B cell (primary cell): Measurements from ENCODE around the gene PCBP3. TPM values are rescaled to one million over a fixed set of nuclear protein-coding genes. Genes with fewer than 3 reads are reported as not detected.

Experiments used
- ATAC-seq: fragments of 200-7000 bp; cut with Tn5 transposase; one replicate; pipeline ENCODE4 v1.10.0; 2021; ENCODE audit warnings: low read depth, mild to moderate bottlenecking, moderate number of reproducible peaks, moderate library complexity
- CTCF ChIA-PET: fragments of 350-600 bp; sonication (Branson Sonifier 250); formaldehyde crosslinking; loops from one replicate; lab custom pipeline; 2021; ENCODE audit warnings: antibody characterized with exemption, inconsistent platforms; lab: Charles Lee
- POLR2A ChIA-PET: fragments of 350-600 bp; sonication (Branson Sonifier 250); formaldehyde crosslinking; loops from one replicate; lab custom pipeline; 2021; ENCODE audit warnings: antibody characterized with exemption; lab: Charles Lee
- DNase-seq: peaks from one replicate; pipeline ENCODE4 v3.0.0; 2013
- H2AFZ ChIP-seq: 2 replicates; pipeline ENCODE4 v1.6.1; 2012; ENCODE audit warnings: mild to moderate bottlenecking, low read depth, low read length; ENCODE audit not compliant: insufficient read depth, poor library complexity, severe bottlenecking
- H3K27ac ChIP-seq, 2 donors: 1 replicate in 1 of 2; 2 replicates in 1 of 2; pipeline ENCODE4 v1.5.1; 2012 to 2013; ENCODE audit warnings: low read length in 2 of 2, mild to moderate bottlenecking in 2 of 2, moderate library complexity in 1 of 2
- H3K27me3 ChIP-seq, 4 experiments: fragments of 200-600 bp in 1 of 4; sonication (generic) in 1 of 4; replicated peaks in 1 of 4; 1 replicate in 2 of 4; 2 replicates in 2 of 4; pipeline versions ENCODE4 v1.6.1 to v1.7.0; 2013 to 2016; ENCODE audit warnings: low read length in 3 of 4, mild to moderate bottlenecking in 2 of 4, mixed read lengths in 1 of 4, moderate library complexity in 1 of 4; ENCODE audit not compliant: insufficient read depth in 4 of 4, control insufficient read depth in 3 of 4; ENCODE audit errors: control extremely low read depth in 1 of 4
- H3K36me3 ChIP-seq, 2 experiments: replicated peaks in 1 of 2; 1 replicate in 1 of 2; 2 replicates in 1 of 2; pipeline versions ENCODE4 v1.6.1 to v1.7.1; 2013; ENCODE audit warnings: low read length in 1 of 2; ENCODE audit not compliant: insufficient read depth in 2 of 2, control insufficient read depth in 1 of 2; ENCODE audit errors: control extremely low read depth in 1 of 2, extremely low read depth in 1 of 2
- H3K4me1 ChIP-seq, 2 donors: fragments of 200-600 bp in 1 of 2; sonication (generic) in 1 of 2; 1 replicate in 1 of 2; 2 replicates in 1 of 2; pipeline versions ENCODE4 v1.5.1 to v1.6.1; 2013 to 2017; ENCODE audit warnings: low read length in 2 of 2; ENCODE audit not compliant: control insufficient read depth in 2 of 2, insufficient read depth in 2 of 2
- H3K4me2 ChIP-seq: replicated peaks from 2 replicates; pipeline ENCODE3; 2012; ENCODE audit warnings: mild to moderate bottlenecking, low read depth, low read length; ENCODE audit not compliant: poor library complexity, severe bottlenecking
- H3K4me3 ChIP-seq, 5 experiments: fragments of 200-600 bp in 1 of 5; sonication (generic) in 1 of 5; 1 replicate in 3 of 5; 2 replicates in 2 of 5; pipeline versions ENCODE4 v1.5.1 to v1.7.0; 2011 to 2016; ENCODE audit warnings: low read length in 4 of 5, mild to moderate bottlenecking in 4 of 5, low read depth in 2 of 5, control low read depth in 1 of 5, moderate library complexity in 1 of 5; ENCODE audit not compliant: insufficient read depth in 1 of 5; ENCODE audit errors: control extremely low read depth in 1 of 5, extremely low read depth in 1 of 5
- H3K79me2 ChIP-seq: fragments of 200-600 bp; sonication (generic); one replicate; pipeline ENCODE4 v1.6.0; 2016; ENCODE audit warnings: low read length; ENCODE audit not compliant: control insufficient read depth, insufficient read depth
- H3K9ac ChIP-seq: fragments of 200-600 bp; sonication (generic); 2 replicates; pipeline ENCODE4 v1.6.1; 2017; ENCODE audit warnings: mild to moderate bottlenecking, low read length, moderate library complexity
- H3K9me3 ChIP-seq, 3 donors: one replicate each; pipeline versions ENCODE4 v1.6.1 to v1.7.1; 2013; ENCODE audit warnings: low read length in 2 of 3; ENCODE audit not compliant: control insufficient read depth in 2 of 3, insufficient read depth in 1 of 3; ENCODE audit errors: control extremely low read depth in 1 of 3
- H4K20me1 ChIP-seq: 2 replicates; pipeline ENCODE4 v1.6.0; 2012; ENCODE audit warnings: mild to moderate bottlenecking, low read length; ENCODE audit not compliant: insufficient read depth, control insufficient read depth, poor library complexity, severe bottlenecking
- H3K27ac Mint-ChIP-seq: one replicate; pipeline ENCODE4 v1.8.0; 2021; ENCODE audit warnings: mixed read lengths
- H3K27me3 Mint-ChIP-seq: one replicate; pipeline ENCODE4 v1.8.0; 2021; ENCODE audit warnings: mixed read lengths
- H3K4me1 Mint-ChIP-seq: one replicate; pipeline ENCODE4 v1.8.0; 2021; ENCODE audit warnings: mixed read lengths
- H3K4me3 Mint-ChIP-seq: one replicate; pipeline ENCODE4 v1.8.0; 2021; ENCODE audit warnings: mixed read lengths
- H3K9me3 Mint-ChIP-seq: one replicate; pipeline ENCODE4 v1.8.0; 2022; ENCODE audit warnings: mixed read lengths; ENCODE audit not compliant: insufficient read depth
- CTCF ChIP-seq: fragments of 200-600 bp; IDR thresholded peaks from one replicate; pipeline ENCODE4 v1.8.0; 2022; ENCODE audit warnings: antibody characterized with exemption, mild to moderate bottlenecking
- EZH2 ChIP-seq: IDR thresholded peaks from 2 replicates; pipeline ENCODE4 v1.6.1; 2012; ENCODE audit warnings: borderline replicate concordance, low read depth, mild to moderate bottlenecking, moderate library complexity, low read length; ENCODE audit not compliant: insufficient read depth, poor library complexity, severe bottlenecking
- WGBS: methylation state at CpG from one replicate; pipeline ENCODE4 v1.1.5; 2013; ENCODE audit warnings: missing lambda C conversion rate; ENCODE audit not compliant: insufficient coverage; 5-methylcytosine and 5-hydroxymethylcytosine counted together
- intact Hi-C: fragments of 100-400 bp; cut with micrococcal nuclease; formaldehyde crosslinking; loops from one replicate; pipeline ENCODE4 v1.10.0; 2022
- polyA plus RNA-seq: library from polyadenylated mRNA; depleted of rRNA; stranded (reverse); fragments of >200 nt; gene quantifications from 2 replicates; pipeline ENCODE4 v1.2.3, GENCODE V29; 2012
- total RNA-seq, 2 donors: library from RNA; stranded (reverse); fragments of 120-200 nt in 1 of 2; gene quantifications; 1 replicate in 1 of 2; 2 replicates in 1 of 2; pipeline versions ENCODE4 v1.2.3 to v1.2.4, GENCODE V29; 2013 to 2022

The PCBP3 gene
- total and polyA plus RNA-seq, 2 donors (not counting 1 experiment from before 2014, with no cell fraction given), result 0.45 to 2.7 TPM

- peaks cover 8% of the 10 kb centered on the region for H3K4me1 Mint-ChIP-seq
- no peak overlapping the region for H3K27ac Mint-ChIP-seq
- CTCF ChIA-PET, result no interaction called here
- no peaks in the 10 kb centered on the region for H3K27me3 ChIP-seq
- no peak overlapping the region for H3K4me2 ChIP-seq
- no peak overlapping the region for H3K4me3 ChIP-seq
- no peaks in the 10 kb centered on the region for H3K79me2 ChIP-seq
- H3K36me3 ChIP-seq, result no peaks in the 10 kb centered on the region
- WGBS, result 93% methylated on average over 23 of the region's 25 CpGs
- H4K20me1 ChIP-seq, result no peaks in the 10 kb centered on the region
- DNase-seq (no peak), ATAC-seq (no peak)
- intact Hi-C loops, result no loop called here
- POLR2A ChIA-PET, result no interaction called here
- H3K9me3 Mint-ChIP-seq, result no peaks in the 10 kb centered on the region
- H3K9ac ChIP-seq, result no peak overlapping the region
- peaks cover 7% of the 10 kb centered on the region in 2 donors for H3K4me1 ChIP-seq
- H3K27me3 Mint-ChIP-seq, result no peaks in the 10 kb centered on the region
- H3K27ac ChIP-seq, result no peak overlapping the region
- H2AFZ ChIP-seq, result no peak overlapping the region
- peaks cover 0 to 6% (median 0%) of the 10 kb centered on the region in 3 donors for H3K9me3 ChIP-seq
- H3K4me3 Mint-ChIP-seq, result no peak overlapping the region
- TF ChIP-seq CTCF (no peak), EZH2 (no peak)
These were observed 253.9 kb downstream of the PCBP3 start for GRCh38 chr21:45897191-45898027.

GRCh38 chr21:45898028-45898350 is 254.5 kb downstream of the PCBP3 start:
- 72% methylated on average over 3 of the region's 8 CpGs for WGBS
- H3K27me3 Mint-ChIP-seq, result no peaks in the 10 kb centered on the region
- H3K36me3 ChIP-seq, result no peaks in the 10 kb centered on the region
- H3K9me3 Mint-ChIP-seq, result no peaks in the 10 kb centered on the region
- peaks cover 4% of the 10 kb centered on the region for H3K4me1 Mint-ChIP-seq
- no peaks in the 10 kb centered on the region for H4K20me1 ChIP-seq
- no peaks in the 10 kb centered on the region for H3K27me3 ChIP-seq
- H2AFZ ChIP-seq, result no peak overlapping the region
- ATAC-seq, result no peak
- CTCF ChIA-PET, result no interaction called here
- POLR2A ChIA-PET, result no interaction called here
- DNase-seq, result no peak
- H3K9me3 ChIP-seq, result peaks cover 0 to under 1% (median 0%) of the 10 kb centered on the region in 3 donors
- H3K4me3 Mint-ChIP-seq, result no peak overlapping the region
- no peak overlapping the region for H3K4me3 ChIP-seq
- no peak overlapping the region for H3K27ac ChIP-seq
- intact Hi-C loops, result no loop called here
- no peak overlapping the region for H3K9ac ChIP-seq
- H3K4me2 ChIP-seq, result no peak overlapping the region
- H3K27ac Mint-ChIP-seq, result no peak overlapping the region
- peaks cover 1 to 2% of the 10 kb centered on the region in 2 donors for H3K4me1 ChIP-seq
- no peaks in the 10 kb centered on the region for H3K79me2 ChIP-seq
- TF ChIP-seq CTCF (no peak), EZH2 (no peak)
